HG03095 (cell line): ENCODE data around the gene LDAH.

Experiments
- ATAC-seq: cut with Tn5 transposase; IDR thresholded peaks from one replicate; pipeline ENCODE4 v1.9.1; 2021; ENCODE audit warnings: moderate library complexity; ENCODE audit not compliant: unreplicated experiment

Gene LDAH

DNA sequence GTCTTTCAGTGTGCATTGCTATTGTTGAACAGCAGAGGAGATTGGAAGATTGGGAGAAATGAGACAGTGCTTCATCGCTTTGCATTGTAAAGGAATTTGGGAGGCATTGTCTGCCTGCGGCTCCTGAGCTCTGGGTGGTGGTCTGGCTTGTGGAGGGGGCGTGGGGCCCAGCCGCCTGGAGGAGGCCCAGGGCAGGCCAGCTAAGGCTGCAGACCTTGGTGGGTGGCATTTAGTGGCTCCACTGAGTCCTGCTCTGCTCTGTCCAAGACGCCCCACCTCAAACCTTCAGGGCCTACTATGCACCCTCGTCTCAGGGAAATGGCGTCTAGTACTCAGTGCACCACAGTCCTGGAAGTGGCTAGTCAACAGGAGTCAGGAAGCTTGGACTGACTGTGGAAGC lies 166.3 kb downstream of the LDAH start:
- no peak for ATAC-seq

GRCh38 chr2:20654535-20654813 lies 168.4 kb downstream of the LDAH start:
- no peak for ATAC-seq

GRCh38 chr2:20653695-20654534 lies 169.0 kb downstream of the LDAH start:
- no peak for ATAC-seq

- no peak for ATAC-seq
These were observed 170.0 kb downstream of the LDAH start for GRCh38 chr2:20652673-20653575.

DNA sequence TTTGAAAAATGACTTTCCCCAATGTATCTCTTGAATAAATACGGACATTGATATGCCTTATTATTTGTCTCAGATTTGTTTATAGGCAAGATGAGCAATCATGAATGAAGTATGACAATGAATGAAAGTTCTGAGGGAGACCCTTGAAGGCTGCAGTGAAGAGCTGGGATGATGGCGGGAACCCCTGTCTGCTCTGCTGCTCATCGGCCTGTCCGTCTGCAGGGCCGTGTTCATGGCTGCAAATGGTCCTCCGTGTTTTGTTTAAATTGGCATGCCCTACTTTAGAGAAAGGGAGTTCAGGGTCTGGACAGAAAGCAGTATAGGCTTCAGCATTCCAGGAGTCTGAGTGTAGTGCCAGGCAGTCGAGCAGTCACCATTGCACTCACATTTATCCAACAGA lies 170.8 kb downstream of the LDAH start:
- no peak for ATAC-seq

DNA sequence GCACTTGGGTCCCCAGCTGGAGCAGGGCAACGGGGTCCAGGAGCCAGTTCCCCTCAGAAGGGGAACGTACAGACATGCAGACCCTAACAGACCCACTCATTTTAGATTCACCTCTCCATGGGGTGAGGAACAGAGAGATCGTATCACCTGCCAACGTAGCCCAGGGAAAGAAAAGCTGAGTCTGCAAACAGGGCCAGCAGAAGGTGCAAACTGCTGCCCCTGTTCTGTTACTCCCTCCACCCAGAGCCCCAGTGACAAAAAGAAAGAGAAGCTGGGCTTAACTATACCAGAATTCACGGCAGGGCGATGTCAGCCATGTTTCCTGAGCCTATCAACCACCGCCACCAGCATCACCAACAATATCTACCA lies 171.2 kb downstream of the LDAH start:
- ATAC-seq, result no peak

GRCh38 chr2:20650877-20651730 lies 171.8 kb downstream of the LDAH start, which contains the start of gene HS1BP3:
Gene HS1BP3, minus strand, starts transcription at chr2:20651098. Its CDS starts 35 bp downstream, at chr2:20651063.
- peak; percentile 95 for ATAC-seq

- no peak for ATAC-seq
These were observed 172.5 kb downstream of the LDAH start for GRCh38 chr2:20650393-20650876.

GRCh38 chr2:20649976-20650375 lies 172.9 kb downstream of the LDAH start:
- no peak for ATAC-seq

- no peak for ATAC-seq
These were observed 173.3 kb downstream of the LDAH start for GRCh38 chr2:20649576-20649975.

DNA sequence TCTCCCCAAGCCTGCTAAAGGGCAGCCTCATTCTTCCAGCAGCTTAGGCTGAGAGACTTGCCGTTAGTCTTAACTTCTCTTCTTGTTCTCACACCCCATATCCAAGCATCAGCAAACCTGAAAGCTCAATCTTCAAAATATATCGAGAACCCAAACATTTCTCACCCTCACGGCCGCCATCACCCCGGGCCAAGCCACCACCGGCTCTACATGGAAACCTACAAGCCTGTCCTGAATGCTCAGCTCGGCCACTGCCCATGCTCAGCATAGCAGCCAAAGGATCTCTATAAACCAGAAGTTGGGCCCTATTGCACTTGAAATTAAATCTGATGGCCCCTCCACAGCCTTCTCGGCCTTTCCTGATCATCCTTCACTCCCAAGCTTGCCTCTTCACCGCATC lies 174.1 kb downstream of the LDAH start:
- no peak for ATAC-seq

GRCh38 chr2:20648206-20648605 lies 174.7 kb downstream of the LDAH start:
- ATAC-seq, result no peak

GRCh38 chr2:20647738-20648137 lies 175.2 kb downstream of the LDAH start:
- ATAC-seq, result no peak

DNA sequence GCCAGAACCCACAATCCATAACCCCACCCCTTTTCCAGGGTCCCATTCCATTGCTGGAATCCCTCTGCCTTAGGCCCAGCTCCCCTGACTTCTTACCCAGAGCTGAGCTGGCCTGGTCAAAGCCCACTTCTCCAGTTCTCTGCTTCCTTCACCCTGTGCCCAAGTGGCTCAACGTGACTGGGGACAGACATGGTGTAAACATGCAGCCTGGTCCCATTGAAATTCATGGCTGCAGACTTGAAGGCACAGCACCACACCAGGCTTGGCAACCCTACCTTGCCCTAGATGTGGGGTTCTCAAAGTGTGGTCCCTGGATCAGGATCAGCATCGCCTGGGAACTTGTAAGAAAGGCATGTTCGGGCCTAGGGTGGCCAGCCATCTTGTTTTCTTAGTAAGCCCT lies 175.7 kb downstream of the LDAH start:
- ATAC-seq, result no peak

- no peak for ATAC-seq
These were observed 176.5 kb downstream of the LDAH start for GRCh38 chr2:20646446-20646845.

DNA sequence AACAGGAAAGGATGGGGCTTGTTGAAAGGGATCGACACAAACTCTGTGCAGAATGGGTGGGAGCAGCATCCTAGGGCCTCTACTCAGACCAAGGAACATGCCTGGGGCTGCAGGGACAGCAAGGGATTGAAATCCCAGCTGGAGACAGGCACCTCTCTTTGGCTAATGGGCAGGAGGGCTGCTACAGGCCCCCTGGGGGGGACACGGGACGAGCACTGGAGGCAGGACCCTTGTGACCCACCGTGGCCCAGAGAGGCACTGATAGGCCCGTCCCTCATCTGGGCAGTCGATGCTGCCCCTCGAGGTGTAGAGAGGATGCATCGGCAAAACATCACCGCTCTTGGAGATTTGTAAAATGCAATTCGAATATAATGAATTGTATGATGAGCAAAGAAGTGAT lies 177.1 kb downstream of the LDAH start:
- ATAC-seq, result no peak

DNA sequence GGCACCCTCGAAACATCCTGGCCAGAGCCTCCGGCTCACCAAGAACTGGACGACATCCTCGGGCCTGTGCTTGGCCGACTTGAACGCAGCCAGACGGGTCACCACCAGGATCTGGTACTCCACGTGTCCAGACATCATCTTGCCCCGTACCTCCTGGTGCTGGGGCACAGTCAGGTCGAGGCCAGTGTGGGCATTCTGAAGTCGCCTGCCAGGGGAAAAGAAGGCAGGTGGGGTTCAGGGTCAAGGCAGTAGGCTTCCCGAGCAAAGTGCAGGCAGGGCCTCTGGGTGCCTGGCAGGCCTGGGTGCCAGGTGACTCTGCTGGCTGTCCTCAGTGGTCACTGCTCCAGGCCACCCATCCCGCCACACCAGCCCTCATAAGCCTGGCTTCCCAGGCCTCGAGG lies 177.6 kb downstream of the LDAH start:
- ATAC-seq, result no peak

- no peak for ATAC-seq
These were observed 179.1 kb downstream of the LDAH start for GRCh38 chr2:20643826-20644225.

- ATAC-seq, result no peak
These were observed 179.8 kb downstream of the LDAH start for GRCh38 chr2:20643060-20643459.

- ATAC-seq, result peak; percentile 91
These were observed 180.6 kb downstream of the LDAH start for GRCh38 chr2:20642055-20642971.
